SKM-1 (cell line): ENCODE measurements around the gene SLC1A2.

ENCODE experiments used
- DNase-seq: peaks from one replicate; lab custom pipeline; 2025; ENCODE audit not compliant: unreplicated experiment; lab: John Stamatoyannopoulos, UW

The SLC1A2 gene

DNA sequence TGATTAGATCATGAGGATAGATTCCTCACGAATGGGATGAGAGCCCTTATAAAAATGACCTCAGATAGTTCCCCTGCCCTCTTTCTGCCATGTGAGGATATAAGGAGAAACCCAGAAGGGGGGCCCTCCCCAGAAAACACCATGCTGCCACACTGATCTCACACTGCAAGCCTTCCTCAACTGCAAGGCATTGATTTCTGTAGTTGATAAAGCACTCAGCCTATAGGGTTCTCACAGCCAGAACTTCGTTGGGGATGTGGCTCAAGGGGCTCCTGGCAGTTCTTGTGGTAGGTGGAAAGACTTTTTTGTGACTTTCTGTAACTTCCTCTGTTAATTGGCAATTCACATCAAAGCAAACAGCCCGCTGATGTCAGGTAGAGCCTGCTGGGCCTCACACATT, 171.5 kb downstream of the SLC1A2 start:
- no peak for DNase-seq

DNA sequence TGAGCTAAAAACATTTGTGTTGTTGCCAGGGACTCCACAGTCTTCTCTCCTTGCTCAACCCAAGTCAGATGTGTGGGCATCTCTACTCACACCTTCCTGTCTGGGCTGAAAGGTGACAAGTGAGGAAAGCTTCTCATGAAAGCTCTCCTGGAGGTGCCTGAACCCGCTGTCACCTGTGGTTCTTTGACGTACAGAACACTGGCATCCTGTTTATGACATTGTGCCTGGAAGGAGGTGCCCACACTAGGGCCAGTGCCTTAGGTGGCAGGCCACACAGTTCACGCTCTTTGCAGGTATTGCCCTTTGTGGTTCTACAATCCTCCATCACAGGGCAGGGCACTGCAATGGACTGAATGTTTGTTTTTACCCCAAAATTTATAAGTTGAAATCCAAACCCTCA, 171.9 kb downstream of the SLC1A2 start:
- DNase-seq: no peak

DNA sequence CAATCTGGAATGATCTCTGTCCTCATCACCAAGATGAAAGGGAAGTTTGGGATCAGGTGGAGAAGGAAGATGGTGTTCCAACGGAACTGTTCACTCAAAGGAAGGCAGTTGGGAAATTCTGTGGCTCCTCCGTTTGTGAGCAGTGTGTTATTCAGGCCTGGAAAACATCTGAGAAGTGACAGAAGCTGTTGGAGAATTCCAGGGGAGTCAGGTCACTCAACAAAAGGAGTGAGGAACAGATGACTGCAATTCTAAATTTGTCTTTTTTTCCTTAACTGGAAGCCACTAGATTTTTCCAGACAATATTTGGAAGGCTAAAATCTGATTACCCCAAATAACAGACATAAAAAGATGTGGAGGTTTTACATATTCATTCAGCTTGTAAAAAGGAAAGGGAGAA, 172.6 kb downstream of the SLC1A2 start:
- DNase-seq: no peak

DNA sequence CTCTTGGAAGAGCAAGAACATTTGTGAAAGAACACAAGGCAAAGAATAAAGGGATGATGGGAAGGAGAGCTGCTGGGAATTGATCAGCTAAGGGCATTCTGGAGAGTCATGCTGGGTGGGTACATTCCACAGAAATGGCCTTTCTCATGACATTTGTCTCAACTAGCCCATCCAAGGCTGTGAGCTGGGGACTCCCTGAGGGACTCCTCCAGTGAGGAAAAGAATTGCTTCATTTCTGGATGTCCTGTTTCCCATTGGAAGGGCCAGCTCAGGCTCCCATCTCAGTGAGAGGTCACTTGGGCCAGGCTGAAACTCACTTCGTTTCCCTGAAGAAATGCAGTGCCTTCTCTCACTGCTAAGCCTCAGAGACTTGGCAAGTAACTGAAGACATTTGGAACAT, 173.6 kb downstream of the SLC1A2 start:
- no peak for DNase-seq

DNA sequence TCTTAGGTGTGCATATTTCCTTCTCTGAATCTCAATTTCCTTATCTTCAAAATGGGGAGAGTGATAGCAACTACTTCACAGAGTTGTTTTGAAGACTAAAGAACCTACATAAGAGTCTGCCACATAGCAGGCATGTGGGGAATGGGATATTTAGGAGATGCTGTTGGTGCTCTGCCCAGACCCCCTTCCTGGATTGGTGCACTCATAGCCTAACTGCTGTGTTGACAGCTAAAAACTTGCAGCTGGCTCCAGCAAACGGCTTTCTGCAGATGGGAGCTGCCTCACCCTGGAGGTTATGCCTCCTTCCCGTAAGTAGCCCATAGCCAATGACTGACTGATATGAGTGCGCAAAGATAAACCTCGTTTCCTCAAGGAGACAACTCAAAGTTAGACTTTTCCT, 174.3 kb downstream of the SLC1A2 start:
- DNase-seq: no peak

DNA sequence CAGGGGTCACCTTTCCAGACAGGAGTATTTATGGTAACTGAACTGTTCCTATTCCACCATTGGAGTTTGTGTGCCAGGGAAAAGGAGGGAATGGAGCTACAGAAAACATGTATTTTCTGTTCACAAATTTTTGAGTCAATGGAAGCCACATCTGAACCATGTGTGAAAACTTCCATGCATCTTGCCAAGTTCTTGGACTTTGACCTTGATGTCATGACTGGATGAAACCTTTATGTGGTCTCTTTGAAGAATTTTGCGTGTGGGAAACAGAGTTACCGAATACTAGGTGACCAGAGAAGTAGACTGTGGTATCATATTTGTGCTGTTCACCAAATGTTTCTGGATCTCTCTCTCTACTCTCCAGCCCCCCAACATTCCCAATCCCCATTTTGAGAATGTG, 175.6 kb downstream of the SLC1A2 start:
- DNase-seq: no peak

DNA sequence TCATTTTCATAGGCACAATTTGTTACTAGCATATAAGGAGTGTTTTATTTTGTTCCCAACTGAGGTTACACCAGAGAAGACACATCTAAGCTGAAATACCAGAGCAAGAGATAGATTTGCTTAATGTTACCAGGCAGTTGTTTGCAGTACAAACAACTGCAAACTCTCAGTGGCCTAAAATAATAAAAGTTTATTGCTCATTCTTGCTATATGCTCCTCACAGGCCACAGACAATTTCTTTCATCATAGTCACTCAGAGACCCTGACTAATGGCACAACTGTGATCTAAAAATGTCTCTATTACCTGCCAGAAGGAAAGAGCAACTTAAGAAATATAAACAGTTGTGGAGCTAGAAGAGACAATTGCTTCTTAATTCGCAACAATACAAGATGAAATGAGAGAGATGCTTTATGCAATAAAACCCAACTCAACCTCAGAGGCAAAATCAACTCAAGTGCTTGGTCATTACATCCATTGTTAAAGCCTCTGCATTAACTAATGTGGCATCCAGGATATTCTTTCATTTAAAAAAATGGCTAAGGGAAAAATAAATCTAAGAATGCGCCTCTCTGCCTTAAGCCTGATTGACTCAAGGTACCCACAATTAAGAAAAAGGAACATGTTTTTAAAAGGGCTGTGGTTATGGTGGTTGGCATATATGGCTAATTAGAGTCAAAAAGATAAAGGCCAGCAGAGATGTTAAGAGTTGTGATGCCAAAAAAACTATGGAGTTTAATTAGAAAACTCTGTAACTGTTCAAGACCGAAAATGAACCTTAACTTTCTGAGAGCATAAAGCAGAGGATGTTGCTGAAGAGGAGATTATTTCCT, 176.7 kb downstream of the SLC1A2 start:
- DNase-seq: no peak

DNA sequence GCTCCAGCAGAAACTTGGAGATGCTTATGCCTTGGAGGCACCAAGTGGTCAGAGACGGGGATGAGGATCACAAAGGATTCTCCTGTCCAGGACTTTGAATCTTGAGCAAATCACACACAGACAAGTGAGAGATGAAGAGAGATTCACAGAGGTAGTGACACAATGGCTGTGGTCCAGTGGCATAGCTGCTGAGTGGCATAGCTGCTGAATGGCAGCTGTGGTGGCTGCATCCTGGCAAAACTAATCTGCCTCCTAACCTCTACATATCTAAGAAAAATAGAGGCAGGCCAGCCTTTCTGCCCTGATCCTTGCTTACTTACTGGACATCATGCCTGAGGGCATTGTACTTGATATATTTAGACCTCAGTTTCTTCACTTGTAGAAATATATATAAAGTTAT, 177.8 kb downstream of the SLC1A2 start:
- no peak for DNase-seq

DNA sequence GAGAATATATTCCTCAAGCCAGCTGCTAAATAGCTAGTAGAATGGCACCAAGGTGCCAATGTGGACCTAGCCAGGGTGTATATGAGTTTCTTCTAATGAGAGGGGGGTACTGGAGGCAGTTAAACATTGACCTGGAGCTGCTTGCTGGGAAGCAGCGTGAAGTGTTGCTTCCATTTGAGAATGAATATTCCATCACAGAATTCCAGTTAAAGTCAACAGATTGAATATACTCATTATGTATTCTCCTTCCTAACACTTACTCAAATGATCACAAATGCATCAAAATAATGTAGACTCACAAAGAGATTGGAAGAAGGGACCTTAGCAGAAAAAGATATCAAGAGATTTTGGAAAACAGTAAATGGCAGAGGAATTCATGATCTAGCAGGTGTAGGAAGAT, 178.3 kb downstream of the SLC1A2 start:
- DNase-seq: no peak

DNA sequence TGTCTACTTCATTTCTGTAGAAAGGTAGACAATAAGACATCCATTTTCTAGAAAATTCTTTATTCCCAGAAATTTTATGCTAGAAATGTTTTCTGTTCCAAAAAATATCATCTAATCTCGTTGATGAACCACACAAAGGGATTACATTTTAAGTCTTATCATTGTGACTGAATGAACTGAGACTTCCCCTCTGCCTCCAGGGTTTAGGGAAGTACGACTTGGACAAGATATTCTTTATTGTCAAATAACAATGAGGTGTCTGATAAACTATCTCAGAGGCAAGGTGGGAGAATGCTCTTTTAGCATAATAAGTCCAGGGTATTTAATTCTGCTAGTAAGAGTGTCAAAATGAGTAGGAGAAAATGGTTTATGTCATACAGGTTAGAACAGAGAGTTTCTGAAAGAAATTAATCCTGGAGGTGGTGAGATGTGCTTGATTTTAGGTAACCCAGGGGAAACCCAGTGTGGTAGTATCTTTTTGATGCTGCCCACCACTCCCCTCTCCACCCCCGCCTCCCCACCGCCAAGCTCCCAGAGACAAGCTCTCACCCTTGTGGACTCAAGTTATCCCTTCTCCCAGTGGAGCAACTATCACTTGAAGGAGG, 179.8 kb downstream of the SLC1A2 start:
- no peak for DNase-seq

DNA sequence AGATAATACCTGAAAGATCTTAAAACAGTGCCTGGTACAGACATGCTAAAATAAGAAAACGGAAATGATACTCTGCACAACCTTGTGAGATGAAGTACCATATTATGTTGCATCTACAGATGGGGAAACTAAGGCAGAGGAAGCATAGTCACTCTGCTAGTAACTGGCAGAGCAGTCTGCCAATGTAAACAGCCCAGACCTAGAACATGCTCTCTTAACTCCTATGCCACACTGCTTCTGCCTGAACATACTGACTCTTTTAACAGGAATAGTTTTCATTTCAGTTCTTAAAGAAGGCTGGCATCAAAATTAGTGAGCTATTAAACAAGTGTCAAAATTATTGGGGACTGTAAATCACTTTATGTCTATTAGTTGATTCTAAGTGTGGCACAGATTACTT, 180.5 kb downstream of the SLC1A2 start:
- DNase-seq: no peak

DNA sequence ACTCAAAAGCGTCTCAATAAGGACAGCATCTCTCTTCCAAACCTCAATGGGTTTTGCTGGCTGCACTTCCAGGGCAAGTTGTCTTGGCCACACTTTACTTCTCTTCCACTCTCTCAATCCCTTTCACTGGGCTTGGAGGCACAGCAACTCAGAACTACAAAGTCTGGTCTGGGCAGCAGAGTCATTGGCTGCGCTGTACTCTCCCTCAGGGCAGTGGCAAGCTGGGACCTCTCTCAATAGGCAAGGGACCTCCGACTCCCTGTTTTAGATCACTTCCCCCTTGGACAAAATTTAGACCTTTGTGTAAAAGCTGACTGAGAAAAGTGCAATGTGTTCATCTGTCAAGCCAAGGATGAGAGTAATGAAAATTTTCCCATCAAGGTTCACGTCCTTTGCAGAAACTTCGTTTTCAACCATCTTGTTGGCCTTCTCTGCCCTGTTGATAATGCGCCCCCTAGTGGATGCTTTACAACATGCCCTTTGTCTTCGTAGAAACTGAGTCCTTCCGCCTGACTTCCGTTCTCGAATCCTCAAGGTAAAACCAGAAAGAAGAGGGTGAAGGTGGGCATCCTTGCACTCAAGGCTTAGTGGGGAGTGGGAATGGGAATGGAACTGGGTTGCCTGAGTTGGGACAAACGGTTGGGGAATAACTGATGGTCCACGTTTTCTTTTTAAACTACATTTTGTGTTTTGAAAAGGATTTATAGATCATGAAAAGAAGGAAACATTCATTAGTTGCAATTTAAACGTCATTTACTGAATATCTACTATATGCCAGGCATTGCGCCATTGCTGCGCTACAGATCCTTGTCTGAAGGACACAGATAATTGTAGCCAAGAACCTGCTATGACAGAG, 181.3 kb downstream of the SLC1A2 start:
- peak; percentile 23 for DNase-seq

DNA sequence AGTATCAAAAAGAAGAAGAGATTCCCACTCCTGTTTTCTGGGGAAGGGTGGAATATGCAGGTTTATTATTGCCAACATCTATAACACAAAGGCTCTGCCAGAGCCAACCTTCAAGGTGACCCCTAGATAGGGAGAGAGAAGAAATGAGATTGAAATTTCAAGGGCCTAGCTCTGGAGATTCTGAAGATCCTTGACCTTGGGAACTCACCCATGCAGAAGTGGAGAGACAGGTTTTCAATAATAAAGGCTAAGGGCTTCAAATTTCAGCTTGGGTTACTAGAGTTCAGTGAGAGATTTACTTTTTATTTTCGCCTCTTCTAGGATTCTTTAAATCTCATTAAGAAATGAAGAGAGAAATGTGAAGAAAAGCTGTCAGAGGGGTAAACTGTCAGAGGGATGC, 182.0 kb downstream of the SLC1A2 start:
- DNase-seq: no peak

DNA sequence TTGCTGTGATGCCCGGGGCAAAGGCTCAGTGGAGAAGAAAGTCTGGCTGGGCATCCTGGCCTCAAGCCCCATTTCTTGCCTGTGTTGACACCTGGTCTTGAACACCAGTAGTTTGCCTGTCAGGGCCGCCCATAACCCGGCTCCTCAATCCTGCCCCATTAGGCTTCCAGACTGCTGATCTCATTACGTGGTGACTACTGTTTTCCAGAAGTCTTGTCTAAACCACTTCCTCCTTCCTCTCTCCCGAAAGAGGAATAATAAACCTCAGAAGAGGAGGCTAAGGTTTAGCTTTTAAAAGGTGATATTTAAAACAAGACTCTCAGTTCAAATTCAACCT, 182.7 kb downstream of the SLC1A2 start:
- DNase-seq: no peak

DNA sequence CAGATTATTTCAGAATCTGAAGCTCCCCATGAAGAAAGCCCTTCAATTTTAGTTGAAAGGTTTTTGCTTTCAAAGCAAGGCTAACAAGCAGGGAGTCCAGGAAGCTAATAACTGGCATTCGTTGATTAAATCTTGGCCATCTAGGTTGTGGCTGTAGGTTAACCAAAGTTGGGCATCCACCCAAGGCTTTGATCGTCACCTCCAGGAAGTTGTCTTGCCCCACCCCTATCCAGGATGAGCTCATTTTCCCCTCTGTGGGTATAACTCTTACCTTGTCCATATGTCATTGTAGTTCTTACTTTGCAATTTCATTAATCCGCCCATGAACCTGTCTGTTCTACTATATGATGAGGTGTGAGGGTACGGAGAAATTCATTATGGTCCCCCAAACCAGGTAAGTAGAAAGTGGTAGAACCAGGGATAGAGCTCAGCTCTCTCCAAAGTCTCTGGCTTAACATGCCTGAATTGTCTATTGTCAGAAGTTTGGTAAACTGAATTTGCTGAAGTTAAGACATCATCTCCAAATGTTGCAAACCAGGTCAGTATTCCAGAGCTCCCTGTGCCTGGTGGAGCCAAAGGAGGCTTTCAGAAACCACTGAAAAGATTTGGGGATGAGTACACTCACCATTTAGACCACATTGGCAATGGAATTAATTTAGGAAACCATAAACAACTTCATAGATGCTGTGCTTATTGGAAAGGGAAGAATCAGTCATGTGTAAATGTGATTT, 183.3 kb downstream of the SLC1A2 start:
- DNase-seq: no peak

DNA sequence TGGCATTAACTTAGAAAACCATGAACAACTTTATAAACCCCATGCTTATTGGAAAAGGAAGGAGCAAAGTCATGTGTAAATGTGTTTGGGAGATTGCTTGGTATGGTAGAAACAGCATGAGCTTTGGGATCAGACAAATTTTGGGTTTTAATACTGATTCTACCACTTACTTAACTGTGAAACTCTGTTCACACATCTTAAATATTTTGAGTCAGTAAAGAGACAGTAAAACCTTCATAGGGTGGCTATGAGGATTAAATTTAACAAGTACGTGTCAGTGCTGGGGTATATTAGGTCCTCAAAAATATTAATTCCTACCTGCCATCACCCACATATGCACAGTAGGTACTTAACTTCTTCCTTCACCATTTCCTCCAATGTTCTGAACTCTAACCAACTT, 183.9 kb downstream of the SLC1A2 start:
- DNase-seq: no peak

DNA sequence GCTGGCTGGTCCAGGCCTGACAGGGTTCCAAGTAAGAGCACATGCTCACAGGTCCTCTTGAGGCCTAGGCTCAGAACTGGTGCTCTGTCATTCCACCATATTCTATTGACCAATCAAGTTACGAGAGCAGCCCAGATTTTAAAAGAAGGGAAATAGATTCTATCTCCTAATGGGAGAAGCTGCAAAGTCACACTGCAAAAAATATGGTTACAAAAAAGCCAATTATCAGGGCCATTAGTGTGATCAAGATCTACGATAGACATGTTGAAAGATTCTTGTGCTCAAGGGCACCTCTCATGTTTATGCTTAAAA, 184.2 kb downstream of the SLC1A2 start:
- DNase-seq: no peak

DNA sequence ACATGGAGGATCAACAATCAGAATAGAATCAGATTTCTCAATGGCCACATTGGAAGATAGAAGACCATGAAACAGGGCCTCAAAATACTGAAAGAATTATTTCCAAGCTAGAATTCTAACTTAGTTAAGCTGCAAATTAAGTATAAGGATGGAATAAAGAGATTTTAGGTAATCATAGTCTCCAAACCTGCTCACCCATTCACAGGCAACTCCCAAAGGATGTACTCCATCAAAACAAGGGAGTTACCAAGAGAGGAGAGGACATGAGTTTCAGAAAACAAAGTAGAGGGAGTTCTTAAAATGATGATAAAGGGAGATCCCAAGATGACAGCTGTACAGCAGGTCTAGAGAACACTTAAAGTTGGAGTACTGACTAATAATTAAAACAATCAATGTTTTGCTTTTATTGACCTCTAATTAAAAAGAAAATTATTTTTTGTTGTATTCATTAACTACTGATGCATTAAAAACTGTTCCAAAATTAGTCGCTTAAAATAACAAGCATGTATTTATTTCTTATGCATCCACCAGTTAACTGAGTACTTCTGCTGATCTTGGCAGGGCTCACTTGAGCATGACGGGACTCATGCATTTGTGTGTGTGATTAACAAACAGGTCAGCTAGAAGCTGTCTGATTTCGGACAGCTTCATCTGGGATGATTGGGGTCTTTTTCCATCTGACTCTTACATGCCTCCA, 184.8 kb downstream of the SLC1A2 start:
- DNase-seq: no peak

DNA sequence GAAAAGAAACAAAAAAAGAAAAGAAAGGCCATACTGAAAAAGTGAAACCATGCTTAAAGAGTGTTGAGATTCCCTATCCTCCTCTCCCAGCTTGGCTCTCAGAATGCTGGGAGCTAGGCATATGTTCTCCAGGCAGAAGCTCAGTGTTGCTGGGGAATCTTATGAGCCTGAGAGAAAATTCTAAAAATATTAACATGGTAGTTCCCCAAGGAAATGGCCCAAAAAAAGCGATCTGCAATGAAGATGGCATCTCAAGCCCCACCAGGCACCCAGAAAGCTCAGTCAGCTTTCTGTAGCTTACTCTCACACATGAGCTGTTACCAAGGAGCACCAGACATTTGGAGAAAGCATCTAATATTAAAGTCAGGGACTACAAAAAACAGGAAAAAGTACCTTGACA, 185.8 kb downstream of the SLC1A2 start:
- no peak for DNase-seq

DNA sequence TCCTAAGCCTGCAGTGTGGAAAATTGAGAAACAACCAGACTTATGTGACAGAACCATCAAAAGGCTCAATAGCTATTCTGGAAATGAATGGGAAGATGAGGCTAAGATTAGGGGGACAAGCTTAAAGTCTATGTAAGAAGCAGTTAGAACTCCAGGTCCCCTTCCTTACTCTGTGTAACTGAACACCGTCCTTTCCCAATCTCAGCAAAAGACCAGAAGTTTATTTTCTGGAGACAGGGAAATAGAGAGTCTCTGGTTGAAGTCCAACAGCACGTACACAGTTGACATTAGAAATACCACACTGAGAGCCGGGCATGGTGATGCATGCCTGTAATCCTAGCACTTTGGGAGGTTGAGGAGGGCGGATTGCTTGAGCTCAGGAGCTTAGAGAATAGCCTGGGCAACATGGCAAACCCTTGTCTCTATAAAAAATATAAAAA, 186.4 kb downstream of the SLC1A2 start:
- DNase-seq: no peak
